Left lobe of liver (tissue), 2 donors: ENCODE results near the gene MLF2. TPM values are rescaled to one million over a fixed set of nuclear protein-coding genes. Genes with fewer than 3 reads are reported as not detected.
A peak's percentile ranks its signal among the peaks of the same experiment; 100 is the strongest.
"Not testable (repeated sequence)": the region's sequence is repeated elsewhere in the genome, so short reads cannot be mapped to it uniquely, and the experiment has no call there.

Experiments used
- ATAC-seq: fragments of 200-7000 bp; cut with Tn5 transposase; one replicate; pipeline ENCODE4 v1.9.1; 2020; ENCODE audit warnings: mild to moderate bottlenecking, moderate library complexity
- DNase-seq: peaks from one replicate; pipeline ENCODE4 v3.0.0-alpha.2; 2020; ENCODE audit warnings: low spot score
- total RNA-seq: library from RNA; stranded (reverse); gene quantifications from one replicate; pipeline ENCODE4 v1.2.1, GENCODE V29; 2021
- donor health status: DM: no; HTN: no; CAD: no; lungs with moderate emphysema.
- donor health status: DM: no; HTN: yes; CAD: no.

The MLF2 gene
- total RNA-seq, 1 donor from 2014 or later, result 133 TPM

DNA sequence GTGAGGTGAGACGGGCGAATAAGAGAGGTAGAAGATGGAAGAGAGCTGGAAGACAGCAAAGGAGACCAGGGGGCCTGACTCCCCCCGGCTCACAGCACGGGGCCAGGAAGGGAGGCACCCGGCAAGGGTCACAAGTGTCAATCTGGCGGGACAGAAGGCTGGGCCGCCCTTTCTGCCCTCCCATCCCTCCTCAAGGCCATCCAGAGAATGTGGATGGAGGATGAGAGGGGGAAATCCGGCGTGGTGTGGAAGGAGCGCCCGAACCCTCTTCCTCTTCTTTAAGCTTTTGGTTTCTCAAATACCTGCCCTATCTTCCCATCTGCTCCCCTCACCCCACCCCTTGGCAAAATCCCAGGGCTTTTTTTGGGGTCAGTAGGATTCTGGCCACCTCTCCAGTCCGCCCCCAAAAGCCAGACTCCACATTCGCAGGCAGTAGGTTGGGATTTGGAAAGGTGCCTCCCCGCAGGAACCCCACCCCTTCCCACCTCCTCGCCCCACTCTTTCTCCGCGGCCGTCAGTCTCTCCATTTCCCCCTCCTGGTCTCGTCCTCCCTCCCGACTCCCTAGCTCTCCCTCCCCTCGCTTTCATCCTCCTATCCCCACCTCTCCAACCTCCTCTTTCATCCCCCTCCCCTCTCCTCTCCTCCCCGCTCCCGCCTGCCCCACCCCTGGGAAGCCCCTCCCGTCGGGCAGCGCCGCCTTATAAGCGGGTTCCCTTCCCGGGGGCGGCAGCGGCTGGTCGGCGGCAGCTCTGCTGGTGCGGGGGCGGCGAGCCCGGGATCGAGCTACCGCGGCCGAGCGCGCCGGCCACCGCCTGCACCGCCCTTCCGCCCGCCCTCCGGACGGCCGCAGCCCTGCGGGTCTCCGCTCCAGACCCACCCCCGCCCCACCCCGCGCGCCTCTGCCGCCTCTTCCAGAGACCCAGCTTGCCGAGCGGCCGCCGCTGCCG is 13.0 kb upstream of the MLF2 start, which contains the start of gene PTMS:
Gene PTMS, plus strand, starts transcription at position 730 of the 948 bp plus-strand sequence. CDS start 343 bp downstream, outside the sequence.
- DNase-seq (peak; percentile 94), ATAC-seq (peak; percentile 64)

DNA sequence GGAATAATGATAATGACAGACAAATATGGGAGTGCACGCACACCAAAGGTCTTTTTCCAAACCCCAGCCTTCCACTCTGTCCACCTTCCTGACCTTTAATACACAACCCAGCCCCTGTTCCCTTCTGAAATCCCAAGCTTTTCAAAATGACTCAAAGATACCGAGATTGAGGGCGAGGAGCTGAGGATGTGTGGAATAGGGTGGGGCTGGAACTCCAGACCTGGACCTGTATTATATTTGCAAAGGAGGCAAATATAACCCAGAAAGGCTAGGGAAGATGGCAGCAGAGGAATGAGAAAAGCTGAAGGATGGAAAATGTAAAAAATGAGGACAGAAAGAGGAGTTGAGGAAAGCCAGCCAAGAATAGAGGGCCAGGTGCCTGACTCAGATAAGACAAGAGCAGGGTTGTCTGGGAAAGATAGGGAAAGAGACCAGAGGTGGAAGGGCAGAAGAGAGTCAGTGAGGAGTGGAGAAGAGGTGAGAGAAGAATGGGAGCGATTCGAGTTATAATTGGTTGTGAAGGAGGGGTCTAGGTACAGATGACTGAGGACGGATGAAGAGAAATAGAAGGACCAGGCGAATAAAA is 12.2 kb upstream of the MLF2 start:
- no peak for DNase-seq
- no peak for ATAC-seq

DNA sequence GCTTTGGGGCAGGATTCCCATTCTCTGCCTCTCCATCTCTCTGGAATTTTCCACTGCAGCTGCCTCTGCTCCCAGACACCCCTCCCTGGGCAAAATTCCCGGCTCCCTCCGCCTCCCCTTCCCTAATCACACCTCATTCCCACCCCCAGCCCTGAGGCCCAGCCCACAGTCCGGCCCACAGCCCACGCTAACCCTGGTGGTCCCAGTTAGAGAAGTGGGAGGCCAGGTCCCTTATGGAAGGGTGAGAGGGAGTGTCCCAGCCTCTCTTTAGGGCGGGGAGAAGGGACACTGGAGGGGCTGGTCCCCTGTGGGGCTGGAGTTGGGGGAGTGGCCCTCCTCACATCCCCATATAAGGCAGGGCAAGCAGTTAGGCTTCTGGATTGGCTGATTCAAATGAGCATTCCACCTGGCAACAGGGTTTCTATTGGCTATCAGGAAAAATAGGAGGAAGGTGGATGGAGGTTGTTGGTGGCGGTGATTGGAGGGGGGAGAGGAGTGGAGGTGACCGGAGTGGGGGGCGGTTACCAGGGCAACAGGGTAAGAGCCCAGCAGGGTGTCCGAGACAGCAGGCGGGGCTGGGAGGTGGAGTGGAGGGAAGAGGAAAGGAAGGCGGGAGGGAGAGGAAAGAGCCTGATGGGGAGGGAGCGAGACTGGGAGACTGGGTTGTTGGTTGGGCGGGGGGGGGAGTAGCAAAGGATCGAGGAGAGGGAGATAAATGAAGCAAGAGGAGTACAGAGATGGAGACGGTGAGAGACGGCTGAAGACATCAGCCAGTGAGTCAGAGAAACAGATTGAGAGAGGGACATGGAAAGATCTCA is 11.3 kb upstream of the MLF2 start:
- ATAC-seq (peak; percentile 66), DNase-seq (peak; percentile 86)

DNA sequence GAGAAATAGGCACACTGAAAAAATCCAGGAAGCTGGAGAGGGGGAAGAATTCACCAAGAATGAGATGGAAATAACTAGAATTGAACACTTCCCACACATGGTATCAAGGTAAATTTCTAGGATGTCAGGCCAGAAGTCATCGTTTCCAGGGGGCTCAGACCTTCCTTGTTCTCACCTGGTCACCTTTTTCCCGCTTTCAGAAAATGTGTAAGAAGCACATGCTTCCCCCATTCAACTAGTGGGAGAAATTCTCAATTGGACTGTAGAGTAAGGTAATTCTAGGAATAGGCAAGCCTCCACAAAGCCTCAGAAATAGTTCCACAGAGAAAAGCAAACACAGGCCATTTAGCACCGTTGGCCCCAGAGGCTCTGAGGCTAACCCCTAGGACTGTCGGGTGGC is 10.4 kb upstream of the MLF2 start:
- DNase-seq (no peak), ATAC-seq (no peak)

DNA sequence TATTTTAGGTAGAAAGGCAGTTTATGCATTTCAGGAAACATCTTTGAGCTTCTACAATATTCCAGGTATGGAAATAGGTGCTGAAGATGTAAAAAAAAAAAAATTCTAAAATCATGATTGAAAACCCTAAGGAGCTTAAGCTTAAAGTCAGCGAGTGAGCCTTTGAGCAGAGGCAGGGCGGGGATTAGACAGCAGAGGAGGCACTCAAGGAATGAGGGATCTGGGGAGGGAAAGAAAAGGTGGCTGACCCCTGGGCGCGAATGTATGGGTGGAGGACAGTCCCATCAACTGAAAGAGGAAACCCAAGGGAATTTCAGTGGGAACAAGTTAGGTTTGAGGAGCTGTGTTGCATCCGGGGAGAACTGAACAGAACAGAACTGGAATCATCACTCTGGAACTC is 6.8 kb upstream of the MLF2 start:
- no peak for ATAC-seq
- DNase-seq, result no peak

DNA sequence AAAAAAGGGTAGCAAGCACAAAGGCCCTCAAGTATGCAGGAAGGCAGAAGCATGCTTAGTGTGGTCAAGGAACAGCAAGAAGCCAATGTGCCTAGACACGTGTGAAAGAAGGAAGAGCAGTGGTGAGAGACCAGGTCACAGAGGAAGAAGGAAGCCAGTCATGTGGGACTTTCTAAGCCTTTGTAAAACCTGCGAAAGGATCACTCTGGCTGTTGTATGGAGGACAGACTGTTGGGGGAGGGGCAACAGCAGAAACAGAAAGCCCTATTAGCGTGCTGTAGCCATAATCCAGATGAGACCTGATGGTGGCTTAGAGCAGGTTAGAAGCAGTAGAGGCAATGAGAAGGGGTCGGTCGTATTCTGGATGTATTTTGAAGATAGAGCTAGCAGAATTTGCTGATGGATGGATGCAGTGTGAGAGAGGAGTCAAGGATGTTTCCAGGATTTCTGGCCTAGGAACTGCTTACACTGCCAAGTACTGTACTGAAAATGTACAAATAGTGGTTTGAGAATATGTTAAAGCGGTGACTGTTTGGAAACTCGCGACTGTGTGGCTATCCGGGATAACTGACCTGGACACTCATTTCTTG is 5.7 kb upstream of the MLF2 start:
- DNase-seq (no peak), ATAC-seq (no peak)

DNA sequence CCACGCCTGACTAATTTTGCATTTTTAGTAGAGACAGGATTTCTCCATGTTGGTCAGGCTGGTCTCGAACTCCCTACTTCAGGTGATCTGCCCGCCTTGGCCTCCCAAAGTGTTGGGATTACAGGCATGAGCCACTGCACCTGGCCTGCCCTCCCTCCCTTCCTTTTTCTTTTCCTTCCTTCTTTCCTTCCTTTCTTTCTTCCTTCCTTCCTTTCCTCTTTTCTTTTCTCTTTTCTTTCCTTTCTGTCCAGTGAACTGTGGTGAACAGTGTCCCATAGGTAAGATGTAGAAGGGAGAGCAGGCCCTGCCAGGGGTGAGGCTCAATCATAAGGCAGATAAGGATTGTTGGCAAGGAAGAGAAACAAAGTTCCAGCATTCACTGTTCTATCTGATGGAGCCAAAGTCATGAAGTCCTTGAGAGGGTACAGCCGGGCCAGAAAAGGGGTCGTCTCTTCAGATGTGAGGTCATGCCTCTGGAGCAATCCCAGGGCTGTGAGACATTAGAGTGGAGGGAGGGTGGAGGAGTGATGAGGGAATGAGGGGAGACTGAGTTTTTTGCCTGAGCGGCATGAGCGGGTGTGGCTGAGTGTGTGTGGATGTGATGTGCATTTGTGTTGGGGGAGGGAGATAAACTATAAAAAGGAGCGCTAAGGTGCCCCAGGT is 4.2 kb upstream of the MLF2 start:
- ATAC-seq (no peak), DNase-seq (no peak)

DNA sequence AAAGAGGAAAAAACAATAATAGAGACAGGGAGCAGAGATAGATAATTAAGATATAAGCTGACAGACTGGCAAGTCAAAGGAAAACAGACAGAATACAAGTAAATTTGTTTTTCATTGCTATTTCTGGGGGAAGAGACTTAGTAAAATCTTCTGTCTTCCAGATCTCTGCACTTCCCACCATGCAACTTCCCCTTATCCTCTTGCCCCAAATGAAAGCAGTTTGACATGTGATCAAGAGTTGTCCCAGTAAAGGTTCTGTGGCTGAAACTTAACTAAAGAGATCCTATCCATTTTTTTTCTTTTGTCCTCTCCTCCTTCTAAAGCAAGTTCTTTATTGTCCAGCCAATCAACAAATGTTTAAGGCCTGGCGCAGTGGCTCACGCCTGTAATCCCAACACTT is 1.5 kb upstream of the MLF2 start:
- no peak for ATAC-seq
- no peak for DNase-seq

DNA sequence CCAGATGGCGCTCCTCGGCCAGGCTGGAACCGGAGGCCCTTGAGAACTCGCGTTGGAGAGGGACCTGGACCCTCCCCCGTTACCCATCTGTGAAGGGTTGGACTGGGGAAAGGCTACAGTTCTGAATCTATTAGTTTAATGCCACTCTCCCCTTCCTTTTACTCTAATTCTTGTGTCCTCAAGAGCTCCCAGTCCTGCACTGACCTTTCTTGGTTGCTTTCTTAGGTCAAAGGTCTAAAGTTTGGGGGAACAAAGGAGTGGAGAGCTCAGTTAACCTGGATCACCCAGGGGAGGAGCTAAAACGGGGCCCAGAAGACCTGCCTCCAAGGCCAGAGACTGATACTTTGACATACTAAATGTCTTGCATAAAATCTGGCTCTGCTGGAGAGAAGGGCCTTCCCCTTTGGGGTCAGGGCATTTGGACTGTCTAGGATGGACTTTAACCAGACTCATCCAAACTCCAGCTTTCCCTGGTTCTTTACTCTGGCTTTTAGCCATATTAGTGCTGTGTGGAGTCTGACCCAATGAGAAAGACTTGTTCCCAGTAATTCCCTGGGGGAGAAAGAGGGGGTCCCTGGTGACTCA is 923 bp upstream of the MLF2 start:
- ATAC-seq (peak; percentile 66), DNase-seq (peak; percentile 85)

DNA sequence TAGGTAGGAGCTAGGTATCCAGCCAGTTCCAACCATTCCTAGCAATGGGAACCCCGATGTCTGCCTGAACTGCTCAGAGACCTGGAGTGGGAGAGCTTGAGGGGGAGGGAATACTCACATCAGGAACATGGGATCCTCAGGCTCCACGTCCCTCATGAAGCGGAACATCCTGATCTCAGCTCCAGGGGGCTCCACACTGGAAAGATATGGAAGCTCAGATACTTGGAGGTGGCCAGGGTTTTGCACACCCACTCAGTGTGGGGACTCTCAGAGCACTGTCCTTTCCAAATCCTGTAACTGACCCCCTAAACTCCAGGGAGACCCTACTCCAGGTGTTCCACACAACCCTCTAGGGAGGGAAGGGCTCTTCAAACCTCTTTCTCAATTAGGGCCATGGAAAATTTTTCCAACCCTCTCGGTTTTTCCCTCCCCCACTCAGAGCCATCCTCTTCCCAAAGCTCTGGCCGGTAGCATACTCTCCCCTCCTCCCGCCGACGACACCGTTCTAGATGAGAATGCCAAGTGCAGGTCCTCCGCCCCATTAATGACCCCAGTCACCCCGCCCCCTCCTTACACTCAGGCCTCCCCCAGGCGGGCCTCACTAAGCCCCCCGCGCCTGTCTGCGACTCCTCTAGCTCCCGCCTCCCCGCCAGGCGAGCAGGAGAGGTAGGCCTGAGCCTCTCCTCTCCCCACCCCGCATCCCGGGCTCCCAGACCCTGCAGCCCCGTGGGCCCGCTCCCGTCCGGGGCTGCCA is 597 bp downstream of the MLF2 start:
- ATAC-seq, result peak; percentile 8
- DNase-seq, result no peak

DNA sequence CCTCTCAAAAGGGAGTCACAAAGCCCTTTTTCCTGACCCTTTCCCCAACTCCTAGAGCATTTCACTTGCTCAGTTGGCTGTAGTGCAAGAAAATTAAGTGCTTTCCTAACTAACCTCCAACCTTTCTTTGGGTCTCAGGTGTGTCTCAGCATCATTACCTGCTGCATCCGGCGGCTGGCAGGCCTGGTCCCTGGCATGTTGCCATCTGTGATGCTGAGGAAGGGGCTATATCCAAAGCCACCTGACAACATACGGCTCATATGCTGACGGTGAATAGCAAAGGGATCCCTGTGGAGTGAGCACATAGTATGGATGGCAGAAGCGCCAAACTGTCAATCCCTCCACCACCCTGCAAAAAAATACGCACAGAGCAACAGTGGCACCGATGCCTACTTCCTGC is 1.2 kb downstream of the MLF2 start:
- ATAC-seq, result no peak
- no peak for DNase-seq

DNA sequence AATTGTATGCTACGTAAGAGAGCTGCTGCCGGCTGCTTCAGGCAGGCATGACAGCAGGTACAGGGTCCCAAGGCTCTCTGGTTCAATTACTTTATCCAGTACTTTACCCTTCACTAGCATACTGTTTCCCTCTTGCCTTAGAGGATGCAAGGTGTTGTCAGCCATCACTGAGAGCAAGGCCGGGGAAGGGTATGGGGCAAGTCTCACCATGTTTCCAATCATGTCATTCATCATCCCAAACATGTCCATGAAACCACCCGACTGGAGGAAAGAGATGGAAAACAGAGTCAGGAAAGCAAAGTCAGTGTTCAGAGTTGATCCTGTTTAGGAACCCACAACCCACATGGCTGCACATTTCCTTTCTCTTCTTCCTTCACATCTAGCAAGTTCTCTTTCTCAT is 2.4 kb downstream of the MLF2 start:
- ATAC-seq, result no peak
- DNase-seq, result no peak

DNA sequence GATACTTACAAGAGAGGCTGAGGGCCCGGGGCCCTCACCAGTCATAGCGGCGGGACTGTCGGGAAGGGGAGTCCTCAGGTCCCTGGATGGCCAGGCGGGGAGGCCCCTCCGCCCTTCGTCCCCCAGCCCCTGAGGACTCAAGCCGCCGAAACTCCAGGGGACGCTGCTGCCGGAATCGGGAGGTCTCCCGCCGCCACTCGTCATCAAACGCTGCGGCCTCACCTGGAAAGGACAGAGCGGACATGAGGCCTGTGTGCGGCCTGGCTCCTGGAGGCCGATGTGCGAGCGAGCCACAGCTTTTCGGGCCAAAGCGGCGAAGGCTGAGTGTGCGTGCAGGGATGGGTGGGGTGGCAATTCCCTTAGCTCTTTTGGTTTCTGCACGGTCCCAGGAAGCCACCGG is 4.2 kb downstream of the MLF2 start:
- ATAC-seq (no peak), DNase-seq (no peak)

DNA sequence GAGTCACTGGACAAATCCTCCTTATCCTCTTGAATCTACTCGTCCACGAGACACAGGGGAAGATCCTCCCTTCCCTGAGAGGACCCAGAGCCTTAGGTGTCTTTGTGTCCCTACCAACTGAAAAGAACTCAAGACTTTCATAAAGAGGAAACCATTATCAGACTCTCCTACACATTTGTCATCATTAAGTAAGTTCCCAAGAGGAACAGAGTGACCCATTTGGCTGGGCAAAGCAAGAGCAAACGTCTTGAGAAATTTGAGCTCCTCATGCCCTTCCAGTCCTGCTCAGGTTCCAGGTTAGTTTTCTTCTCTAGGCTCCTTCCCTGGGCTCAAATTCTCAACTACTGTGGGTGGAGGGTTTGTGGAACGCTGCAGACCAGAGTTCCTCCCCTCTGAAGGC is 5.7 kb downstream of the MLF2 start:
- no peak for ATAC-seq
- DNase-seq, result no peak

DNA sequence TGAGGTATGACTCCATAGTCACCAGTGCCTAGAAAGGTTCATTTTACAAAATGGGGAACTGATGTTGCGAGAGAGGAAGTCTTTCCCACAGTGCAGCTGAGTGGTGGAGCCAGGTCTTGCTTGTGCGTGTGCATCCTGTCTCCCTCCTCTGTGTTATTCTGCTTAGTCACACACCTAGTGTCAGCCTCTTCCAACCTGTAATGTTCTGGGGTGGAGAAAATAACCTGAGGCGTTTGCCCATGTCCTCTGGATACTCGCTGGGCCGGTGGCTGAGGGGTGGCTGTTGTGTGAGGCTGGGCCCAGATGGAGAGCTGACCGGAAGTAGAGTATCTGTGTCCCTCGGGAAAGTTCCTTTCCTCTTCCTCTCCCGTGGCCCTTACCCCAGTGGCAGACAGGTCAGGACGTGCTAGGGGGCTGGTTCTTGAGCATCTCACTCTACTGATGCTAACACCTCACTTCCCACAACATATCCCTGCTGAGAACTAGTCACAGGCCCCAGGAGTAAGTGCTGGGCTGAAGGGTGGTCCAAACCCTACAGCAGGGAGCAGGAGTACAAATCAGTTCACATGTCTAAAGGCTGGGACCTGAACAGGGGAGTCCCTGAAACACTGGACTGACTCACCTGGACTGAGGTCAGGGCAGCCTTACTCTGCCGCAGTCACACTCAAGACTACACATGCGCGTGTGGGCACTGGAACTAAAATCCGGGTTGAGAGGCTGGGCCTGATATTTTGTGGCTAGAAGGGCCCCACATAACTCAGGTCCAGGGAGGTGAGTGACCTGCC is 7.0 kb downstream of the MLF2 start:
- no peak for DNase-seq

DNA sequence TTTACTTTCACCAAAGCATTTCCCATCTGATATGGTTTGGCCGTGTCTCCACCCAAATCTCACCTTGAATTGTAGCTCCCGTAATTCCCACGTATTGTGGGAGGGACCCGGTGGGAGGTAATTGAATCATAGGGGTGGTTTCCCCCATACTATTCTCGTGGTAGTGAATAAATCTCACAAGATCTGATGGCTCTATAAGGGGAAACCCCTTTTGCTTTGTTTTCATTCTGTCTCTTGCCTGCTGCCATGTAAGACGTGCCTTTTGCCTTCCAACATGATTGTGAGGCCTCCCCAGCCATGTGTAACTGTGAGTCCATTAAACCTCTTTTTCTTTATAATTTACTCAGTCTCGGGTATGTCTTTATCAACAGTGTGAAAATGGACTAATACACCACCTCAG is 9.6 kb downstream of the MLF2 start:
- ATAC-seq, DNase-seq: not testable (repeated sequence)

More for the DNA sequence above, 7.0 kb downstream of the MLF2 start:
- peak; percentile 45 for ATAC-seq

DNA sequence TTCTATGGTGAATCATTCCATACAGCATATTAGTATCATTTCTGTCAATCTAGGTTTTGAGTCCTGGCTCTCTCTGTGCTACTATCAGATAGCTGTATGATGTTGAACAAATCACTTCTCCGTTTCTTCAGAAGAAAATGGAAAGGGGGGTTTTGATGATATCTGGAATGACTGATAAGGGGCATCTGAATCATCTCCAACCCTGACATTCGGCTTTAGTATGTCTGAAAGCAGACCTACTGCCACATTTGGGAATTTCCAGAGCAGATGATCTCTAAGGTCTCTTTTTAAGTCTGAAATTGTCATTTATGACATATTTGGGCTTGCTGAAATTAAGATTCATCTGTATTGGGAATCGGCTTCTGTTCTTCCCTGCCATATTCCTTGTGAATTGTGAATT is 10.1 kb downstream of the MLF2 start:
- DNase-seq, result no peak
- no peak for ATAC-seq

DNA sequence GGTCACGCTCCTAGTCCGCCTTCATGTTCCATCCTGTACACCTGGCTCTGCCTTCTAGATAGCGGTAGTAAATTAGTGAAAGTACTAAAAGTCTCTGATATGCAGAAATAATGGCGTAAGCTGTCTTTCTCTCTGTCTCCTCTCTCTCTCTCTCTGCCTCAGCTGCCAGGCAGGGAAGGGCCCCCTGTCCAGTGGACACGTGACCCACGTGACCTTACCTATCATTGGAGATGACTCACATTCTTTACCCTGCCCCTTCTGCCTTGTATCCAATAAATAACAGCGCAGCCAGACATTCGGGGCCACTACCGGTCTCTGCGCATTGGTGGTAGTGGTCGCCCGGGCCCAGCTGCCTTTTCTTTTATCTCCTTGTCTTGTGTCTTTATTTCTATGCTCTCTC is 10.9 kb downstream of the MLF2 start:
- ATAC-seq, DNase-seq: not testable (repeated sequence)

DNA sequence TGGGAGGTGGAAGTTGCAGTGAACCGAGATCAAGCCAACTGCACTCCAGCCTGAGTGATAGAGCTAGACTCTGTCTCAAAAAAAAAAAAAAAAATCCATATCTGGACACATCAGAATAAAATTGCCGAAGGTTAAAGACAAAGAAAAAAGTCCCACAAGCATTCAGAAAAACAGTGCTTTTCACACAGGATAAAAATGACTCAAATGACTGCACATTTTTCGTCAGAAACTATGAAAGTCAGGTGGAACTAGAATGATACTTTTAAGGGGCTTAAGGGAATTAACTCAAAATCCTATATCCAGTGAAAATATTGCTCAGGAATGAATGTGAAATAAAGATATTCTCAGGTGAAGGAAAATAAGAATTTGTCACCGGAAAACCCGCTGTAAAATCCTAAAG is 16.2 kb downstream of the MLF2 start:
- no peak for DNase-seq
- ATAC-seq, result no peak
